Fibroblast of villous mesenchyme (primary cell): Measurements from ENCODE around the gene DPH7. TPM values are rescaled to one million over a fixed set of nuclear protein-coding genes. Genes with fewer than 3 reads are reported as not detected.

Experiments used
- DNase-seq: peaks from one replicate; pipeline ENCODE4 v3.0.0-alpha.2; 2010; ENCODE audit warnings: low read depth
- H3K4me3 ChIP-seq: 2 replicates; pipeline ENCODE4 v1.5.1; 2011; ENCODE audit warnings: low read depth, mild to moderate bottlenecking, low read length
- total RNA-seq: library from RNA; depleted of rRNA; stranded (reverse); fragments of >200 nt; gene quantifications from 2 replicates; pipeline ENCODE4 v1.2.3, GENCODE V29; 2012
- TF ChIP-seq, protein P1 (sequence below): IDR thresholded peaks from 2 replicates; pipeline ENCODE4 v1.5.1; 2012; ENCODE audit warnings: low read depth, mild to moderate bottlenecking, low read length; ENCODE audit not compliant: insufficient read depth

Gene DPH7
- total RNA-seq, 1 donor = 22.0 TPM

DNA sequence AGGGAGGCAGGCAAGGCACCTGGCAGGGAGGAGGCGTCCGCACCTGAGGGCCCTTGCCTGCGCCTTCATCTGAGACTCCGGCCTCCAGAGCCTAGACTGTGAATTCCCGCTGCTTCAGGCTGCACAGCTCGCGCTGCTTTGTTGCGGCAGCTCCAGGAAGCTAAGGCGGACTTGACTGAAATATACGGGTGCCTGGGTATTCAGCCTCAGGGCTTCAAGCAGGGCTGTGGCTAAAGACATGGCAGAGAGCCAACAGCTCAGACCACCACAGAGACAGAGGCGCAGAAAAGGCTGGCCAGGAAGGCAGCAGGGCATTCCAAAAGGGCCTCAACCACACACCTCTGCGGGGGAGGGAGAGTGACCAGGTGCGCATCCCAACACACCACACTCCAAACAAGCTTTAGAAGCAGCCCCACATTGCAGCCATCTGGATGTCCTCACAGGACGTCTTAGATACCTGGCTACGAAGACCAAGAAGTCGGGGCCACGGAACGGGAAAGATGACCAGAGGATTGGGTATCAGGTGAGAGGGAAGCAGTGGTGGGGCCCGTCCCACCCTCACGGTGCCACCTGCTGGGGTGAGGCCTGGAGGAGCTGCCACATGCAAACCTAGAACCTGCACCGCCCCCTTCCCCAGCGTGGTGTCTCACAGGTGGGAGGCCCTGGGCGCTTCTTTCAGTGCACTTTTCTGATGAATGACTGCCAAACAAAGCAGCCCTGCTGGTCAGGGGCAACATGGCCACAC, 1.7 kb upstream of the DPH7 start:
- H3K4me3 ChIP-seq = no peak overlapping the region
- DNase-seq = no peak
- TF ChIP-seq, protein P1, sequence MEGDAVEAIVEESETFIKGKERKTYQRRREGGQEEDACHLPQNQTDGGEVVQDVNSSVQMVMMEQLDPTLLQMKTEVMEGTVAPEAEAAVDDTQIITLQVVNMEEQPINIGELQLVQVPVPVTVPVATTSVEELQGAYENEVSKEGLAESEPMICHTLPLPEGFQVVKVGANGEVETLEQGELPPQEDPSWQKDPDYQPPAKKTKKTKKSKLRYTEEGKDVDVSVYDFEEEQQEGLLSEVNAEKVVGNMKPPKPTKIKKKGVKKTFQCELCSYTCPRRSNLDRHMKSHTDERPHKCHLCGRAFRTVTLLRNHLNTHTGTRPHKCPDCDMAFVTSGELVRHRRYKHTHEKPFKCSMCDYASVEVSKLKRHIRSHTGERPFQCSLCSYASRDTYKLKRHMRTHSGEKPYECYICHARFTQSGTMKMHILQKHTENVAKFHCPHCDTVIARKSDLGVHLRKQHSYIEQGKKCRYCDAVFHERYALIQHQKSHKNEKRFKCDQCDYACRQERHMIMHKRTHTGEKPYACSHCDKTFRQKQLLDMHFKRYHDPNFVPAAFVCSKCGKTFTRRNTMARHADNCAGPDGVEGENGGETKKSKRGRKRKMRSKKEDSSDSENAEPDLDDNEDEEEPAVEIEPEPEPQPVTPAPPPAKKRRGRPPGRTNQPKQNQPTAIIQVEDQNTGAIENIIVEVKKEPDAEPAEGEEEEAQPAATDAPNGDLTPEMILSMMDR = no peak

DNA sequence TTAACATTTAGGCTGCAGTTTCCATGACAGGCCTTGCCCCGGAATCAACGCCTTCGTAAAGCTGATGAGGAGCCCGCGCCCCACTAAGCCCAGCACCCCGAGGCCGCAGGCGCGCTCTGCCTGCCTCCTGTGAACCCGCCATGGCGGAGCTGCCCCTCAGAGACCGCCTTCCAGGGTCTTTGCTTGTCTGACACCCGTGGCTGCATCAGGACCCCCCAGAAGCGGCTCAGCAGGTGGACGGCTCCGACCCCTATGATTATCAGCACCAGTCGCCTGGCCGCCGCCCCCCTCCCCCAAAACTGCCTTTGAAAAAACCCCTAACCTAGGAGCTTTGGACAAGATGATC, 507 bp upstream of the DPH7 start:
- DNase-seq = no peak
- TF ChIP-seq, protein P1 = no peak
- peak overlapping the region; percentile 86 for H3K4me3 ChIP-seq

DNA sequence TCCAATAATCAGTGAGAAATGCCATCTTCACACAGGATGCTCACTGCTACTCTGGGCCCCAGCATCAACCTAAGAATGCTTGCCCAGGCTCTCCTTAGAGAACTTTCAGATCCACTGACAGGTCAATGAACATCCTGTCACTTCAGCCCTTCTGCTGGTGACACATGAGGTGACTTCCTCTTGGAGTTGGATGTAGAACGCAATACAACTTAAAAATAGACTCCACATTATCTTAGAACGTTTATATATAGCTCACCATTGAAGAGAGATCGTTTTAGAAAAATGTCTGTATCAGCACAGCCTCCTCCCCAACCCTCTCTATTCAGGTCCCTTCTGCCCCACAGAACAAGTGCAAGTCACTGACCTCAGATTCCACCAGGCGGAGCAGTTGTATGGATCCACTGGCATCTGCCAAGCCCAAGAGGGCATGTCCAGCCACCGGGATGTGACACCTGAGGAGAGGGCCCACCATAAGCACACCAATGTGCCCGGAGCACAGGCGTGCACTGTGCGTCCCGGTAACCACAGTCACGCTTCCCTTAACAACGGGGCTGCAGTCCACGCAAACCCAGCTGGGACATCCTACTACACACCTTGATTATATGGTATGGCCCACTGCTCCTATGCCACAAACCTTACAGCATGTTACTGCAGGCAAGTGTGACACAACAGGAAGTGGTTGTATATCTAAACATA, 2.9 kb downstream of the DPH7 start:
- TF ChIP-seq, protein P1 = no peak
- DNase-seq = no peak
- H3K4me3 ChIP-seq = no peak overlapping the region

DNA sequence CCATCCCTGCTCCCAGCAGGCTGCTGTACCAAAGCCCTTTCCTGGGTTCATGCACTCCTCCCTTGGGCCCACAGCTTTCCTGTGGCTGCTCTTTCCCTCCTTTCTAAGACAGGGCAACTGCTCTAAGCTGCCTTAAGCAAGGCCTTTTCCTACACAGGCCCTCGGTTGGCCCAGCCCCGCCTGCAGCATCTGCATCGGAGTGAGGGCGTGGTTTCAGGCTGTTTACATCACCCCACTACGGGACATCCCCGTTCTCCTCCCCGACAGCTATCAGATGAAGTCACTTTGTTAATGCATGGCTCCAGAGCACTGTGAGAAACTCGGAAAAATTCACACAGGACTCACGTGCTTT, 3.4 kb downstream of the DPH7 start:
- no peak overlapping the region for H3K4me3 ChIP-seq
- peak; percentile 77 for DNase-seq
- TF ChIP-seq, protein P1 = no peak

DNA sequence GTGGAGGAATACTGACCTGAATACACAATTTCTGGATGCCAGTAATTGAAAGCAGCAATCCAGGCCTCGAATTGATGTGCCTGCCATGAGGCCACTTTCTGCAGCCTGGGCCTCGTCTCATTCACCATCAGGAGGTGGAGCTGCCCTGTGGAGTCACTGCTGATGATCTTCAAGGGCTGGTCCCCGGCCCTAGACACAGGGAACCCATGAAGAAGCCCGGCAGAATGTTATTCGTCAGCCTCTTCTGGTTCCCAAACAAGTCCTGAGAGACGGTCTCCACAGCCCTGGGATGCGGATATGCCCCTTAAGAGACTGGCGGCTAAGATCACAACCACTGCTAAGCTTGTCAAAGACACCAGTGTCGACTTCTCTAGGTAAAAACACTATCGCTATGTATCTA, 4.5 kb downstream of the DPH7 start:
- TF ChIP-seq, protein P1 = no peak
- H3K4me3 ChIP-seq = no peak overlapping the region
- DNase-seq = no peak

DNA sequence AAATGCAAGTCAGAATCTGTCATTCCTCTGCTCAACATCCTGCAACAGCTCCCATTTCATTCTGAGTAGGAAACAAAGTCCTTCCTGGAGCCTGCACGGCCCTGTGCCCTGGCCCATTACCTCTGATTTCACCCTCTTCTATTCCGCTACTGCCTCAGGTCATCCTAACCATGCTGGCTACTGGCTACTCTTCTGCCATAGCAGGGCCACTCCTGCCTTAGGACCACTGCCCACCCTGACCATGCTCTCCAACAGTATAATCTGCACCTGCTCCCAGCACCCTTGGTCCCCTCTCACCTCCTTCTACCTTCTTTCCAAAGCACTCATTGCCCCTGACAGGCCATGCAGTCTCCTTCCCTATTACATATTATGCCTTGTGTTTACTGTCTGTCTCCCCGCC, 8.2 kb downstream of the DPH7 start:
- TF ChIP-seq, protein P1 = no peak
- H3K4me3 ChIP-seq = no peak overlapping the region
- no peak for DNase-seq
